Cardiac muscle cell (in vitro differentiated cells and primary cell): ENCODE data around the gene EGF. TPM values are rescaled to one million over a fixed set of nuclear protein-coding genes. Genes with fewer than 3 reads are reported as not detected.
A peak's percentile ranks its signal among the peaks of the same experiment; 100 is the strongest.

Experiments used
- DNase-seq, 2 donors: peaks; one replicate each; pipeline versions ENCODE4 v3.0.0 to v3.0.0-alpha.2; 2010 to 2017; ENCODE audit warnings: low read depth in 1 of 2, low spot score in 1 of 2
- H3K27ac ChIP-seq: fragments of 200-600 bp; sonication (generic); 2 replicates; pipeline ENCODE4 v1.5.1; 2016
- H3K27me3 ChIP-seq: fragments of 200-600 bp; sonication (generic); 2 replicates; pipeline ENCODE4 v1.6.0; 2016; ENCODE audit warnings: control low read depth
- H3K36me3 ChIP-seq: fragments of 200-600 bp; sonication (generic); 2 replicates; pipeline ENCODE4 v1.5.1; 2016; ENCODE audit warnings: control low read depth
- H3K4me1 ChIP-seq: fragments of 200-600 bp; sonication (generic); 2 replicates; pipeline ENCODE4 v1.8.1; 2017; ENCODE audit warnings: low read depth, mild to moderate bottlenecking, mixed run types
- H3K4me3 ChIP-seq: fragments of 200-600 bp; sonication (generic); 2 replicates; pipeline ENCODE4 v1.5.1; 2016; ENCODE audit warnings: mild to moderate bottlenecking
- H3K9me3 ChIP-seq: fragments of 200-600 bp; sonication (generic); 2 replicates; pipeline ENCODE4 v1.5.1; 2017; ENCODE audit warnings: low read depth, mild to moderate bottlenecking, control low read depth
- CTCF ChIP-seq: IDR thresholded peaks from 2 replicates; pipeline ENCODE4 v1.5.1; 2012; ENCODE audit warnings: low read depth, mild to moderate bottlenecking, low read length
- polyA plus RNA-seq: library from polyadenylated mRNA; unstranded; fragments of >200 nt; fragmentation: Nextera tagmentation; extraction: Ambion mirVana; gene quantifications from 2 replicates; pipeline ENCODE4 v1.2.1, GENCODE V29; 2016
- total RNA-seq: library from RNA; depleted of rRNA; stranded (reverse); fragments of >200 nt; gene quantifications from 2 replicates; pipeline ENCODE4 v1.2.3, GENCODE V29; 2016

EGF gene
- total RNA-seq (3.7 and 11.0 TPM in 2 replicates), polyA plus RNA-seq (3.0 TPM in 2 replicates)

- Histone ChIP-seq H3K36me3 (no peaks in the 10 kb centered on the region), H3K4me3 (no peak within 1 kb of the TSS), H3K27me3 (no peaks in the 10 kb centered on the region), H3K9me3 (no peaks in the 10 kb centered on the region), H3K27ac (peak within 1 kb of the TSS; percentile 82), H3K4me1 (peaks cover 33% of the 10 kb centered on the region)
- TF ChIP-seq CTCF = no peak
- peak; percentile 42 to 63 for DNase-seq
Measured at GRCh38 chr4:109912706-109913595, at the start of gene EGF. Gene EGF, plus strand, starts transcription at chr4:109912883. Its CDS starts 453 bp downstream, at chr4:109913336.

GRCh38 chr4:109864134-109864533, 48.5 kb upstream of the EGF start:
- no peak for TF ChIP-seq CTCF
- Histone ChIP-seq H3K9me3 (no peaks in the 10 kb centered on the region), H3K4me3 (no peak overlapping the region), H3K36me3 (no peaks in the 10 kb centered on the region), H3K27ac (no peak overlapping the region), H3K4me1 (no peaks in the 10 kb centered on the region), H3K27me3 (no peaks in the 10 kb centered on the region)
- no peak for DNase-seq

- no peaks in the 10 kb centered on the region for H3K9me3 ChIP-seq
- H3K36me3 ChIP-seq = no peaks in the 10 kb centered on the region
- TF ChIP-seq CTCF = no peak
- H3K4me1 ChIP-seq = no peaks in the 10 kb centered on the region
- no peaks in the 10 kb centered on the region for H3K27me3 ChIP-seq
- DNase-seq = no peak
- H3K27ac ChIP-seq = no peak overlapping the region
- no peak overlapping the region for H3K4me3 ChIP-seq
Measured at GRCh38 chr4:109870061-109870460, 42.6 kb upstream of the EGF start.

- DNase-seq = no peak
- H3K36me3 ChIP-seq = no peaks in the 10 kb centered on the region
- no peak for TF ChIP-seq CTCF
- H3K27me3 ChIP-seq = no peaks in the 10 kb centered on the region
- no peaks in the 10 kb centered on the region for H3K9me3 ChIP-seq
- H3K27ac ChIP-seq = no peak overlapping the region
- peaks cover 2% of the 10 kb centered on the region for H3K4me1 ChIP-seq
- H3K4me3 ChIP-seq = no peak overlapping the region
Measured at GRCh38 chr4:109872065-109872464, 40.6 kb upstream of the EGF start.

GRCh38 chr4:109872950-109873656, 39.6 kb upstream of the EGF start:
- H3K27ac ChIP-seq = no peak overlapping the region
- no peak overlapping the region for H3K4me3 ChIP-seq
- peaks cover 11% of the 10 kb centered on the region for H3K4me1 ChIP-seq
- no peaks in the 10 kb centered on the region for H3K9me3 ChIP-seq
- DNase-seq = no peak
- no peaks in the 10 kb centered on the region for H3K36me3 ChIP-seq
- H3K27me3 ChIP-seq = no peaks in the 10 kb centered on the region
- TF ChIP-seq CTCF = no peak
